Measurements from ENCODE around the gene CACHD1. TPM values are rescaled to one million over a fixed set of nuclear protein-coding genes. Genes with fewer than 3 reads are reported as not detected.
A peak's percentile ranks its signal among the peaks of the same experiment; 100 is the strongest.

CACHD1 gene
- total and polyA plus RNA-seq, 11 donors: 0.89 to 10.0 (median 2.4) TPM

DNA sequence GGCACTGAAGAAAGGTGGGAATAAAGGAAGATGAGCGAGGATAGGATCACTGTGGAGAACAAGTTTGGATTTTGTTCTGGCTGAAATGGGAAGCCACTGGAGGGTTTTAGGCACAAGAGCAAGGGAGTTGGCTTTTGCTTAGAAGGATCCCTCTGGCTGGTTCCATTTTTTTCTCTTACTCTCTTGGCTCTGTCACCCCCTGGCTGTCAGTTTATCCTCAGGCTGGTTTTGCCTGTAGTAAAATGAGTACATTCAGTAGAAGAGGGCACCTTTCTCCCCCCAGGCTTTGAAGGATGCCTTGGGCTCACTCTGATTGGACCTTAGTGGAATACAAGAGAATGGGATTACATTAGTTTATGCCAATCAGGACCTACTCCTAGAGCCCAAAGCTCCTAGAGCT, 17.1 kb downstream of the CACHD1 start:
- ATAC-seq (no peak), DNase-seq (no peak)
- TF ChIP-seq POLR2A (IDR thresholded peaks at IDR 0.05): no peak
- TF ChIP-seq, protein P1, sequence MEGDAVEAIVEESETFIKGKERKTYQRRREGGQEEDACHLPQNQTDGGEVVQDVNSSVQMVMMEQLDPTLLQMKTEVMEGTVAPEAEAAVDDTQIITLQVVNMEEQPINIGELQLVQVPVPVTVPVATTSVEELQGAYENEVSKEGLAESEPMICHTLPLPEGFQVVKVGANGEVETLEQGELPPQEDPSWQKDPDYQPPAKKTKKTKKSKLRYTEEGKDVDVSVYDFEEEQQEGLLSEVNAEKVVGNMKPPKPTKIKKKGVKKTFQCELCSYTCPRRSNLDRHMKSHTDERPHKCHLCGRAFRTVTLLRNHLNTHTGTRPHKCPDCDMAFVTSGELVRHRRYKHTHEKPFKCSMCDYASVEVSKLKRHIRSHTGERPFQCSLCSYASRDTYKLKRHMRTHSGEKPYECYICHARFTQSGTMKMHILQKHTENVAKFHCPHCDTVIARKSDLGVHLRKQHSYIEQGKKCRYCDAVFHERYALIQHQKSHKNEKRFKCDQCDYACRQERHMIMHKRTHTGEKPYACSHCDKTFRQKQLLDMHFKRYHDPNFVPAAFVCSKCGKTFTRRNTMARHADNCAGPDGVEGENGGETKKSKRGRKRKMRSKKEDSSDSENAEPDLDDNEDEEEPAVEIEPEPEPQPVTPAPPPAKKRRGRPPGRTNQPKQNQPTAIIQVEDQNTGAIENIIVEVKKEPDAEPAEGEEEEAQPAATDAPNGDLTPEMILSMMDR (IDR thresholded peaks at IDR 0.05): peak in 5 of 12 donors; percentile 10 to 34 (median 22)
- intact Hi-C loops (cut with DNase I): loop anchor here in 4 of 10 donors (2.0 to 5.0 kb wide), 3 partner anchors 215 to 220 kb away; no protein-coding TSS in a partner anchor
- H3K27ac ChIP-seq: no peak overlapping the region
- no peaks in the 10 kb centered on the region for H3K36me3 ChIP-seq
- peaks cover 0 to 5% (median 0%) of the 10 kb centered on the region in 12 donors for H3K4me1 ChIP-seq
- H3K9me3 ChIP-seq: no peaks in the 10 kb centered on the region
- no peak overlapping the region for H3K4me3 ChIP-seq
- 98 to 100% (median 100%) methylated on average over 1 of the region's 1 CpG for WGBS, 4 donors
- H3K27me3 ChIP-seq: no peaks in the 10 kb centered on the region

DNA sequence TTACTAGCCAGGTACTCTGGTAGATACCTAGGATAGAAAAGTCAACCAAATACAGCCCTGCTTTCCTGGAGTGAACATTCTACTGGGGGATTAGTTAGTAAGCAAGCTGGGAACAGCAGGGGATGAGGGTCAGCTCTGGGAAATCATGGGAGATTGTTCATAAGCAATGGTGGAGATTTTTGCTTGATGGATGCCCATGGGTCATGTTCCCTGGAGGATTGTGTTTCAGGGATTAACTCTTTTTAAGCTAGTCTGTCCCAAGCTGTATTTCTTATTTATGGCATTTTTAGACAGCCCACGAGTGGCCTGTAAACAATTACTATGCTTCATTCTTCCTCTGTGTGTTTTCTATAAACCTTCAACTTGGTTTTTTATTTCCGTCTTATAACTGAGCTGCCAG, 18.9 kb downstream of the CACHD1 start:
- intact Hi-C loops (cut with DNase I): loop anchor here in 3 of 10 donors (5.0 kb wide), 2 partner anchors 217 to 222 kb away; no protein-coding TSS in a partner anchor
- no peaks in the 10 kb centered on the region for H3K9me3 ChIP-seq
- no peaks in the 10 kb centered on the region for H3K36me3 ChIP-seq
- DNase-seq (no peak), ATAC-seq (no peak)
- H3K27ac ChIP-seq: no peak overlapping the region
- H3K4me3 ChIP-seq: no peak overlapping the region
- 86 to 91% (median 89%) methylated on average over 2 of the region's 2 CpGs for WGBS, 4 donors
- no peaks in the 10 kb centered on the region for H3K27me3 ChIP-seq
- H3K4me1 ChIP-seq: no peaks in the 10 kb centered on the region
- TF ChIP-seq, protein P1 (IDR thresholded peaks at IDR 0.05): no peak
- no peak for TF ChIP-seq POLR2A (IDR thresholded peaks at IDR 0.05)

DNA sequence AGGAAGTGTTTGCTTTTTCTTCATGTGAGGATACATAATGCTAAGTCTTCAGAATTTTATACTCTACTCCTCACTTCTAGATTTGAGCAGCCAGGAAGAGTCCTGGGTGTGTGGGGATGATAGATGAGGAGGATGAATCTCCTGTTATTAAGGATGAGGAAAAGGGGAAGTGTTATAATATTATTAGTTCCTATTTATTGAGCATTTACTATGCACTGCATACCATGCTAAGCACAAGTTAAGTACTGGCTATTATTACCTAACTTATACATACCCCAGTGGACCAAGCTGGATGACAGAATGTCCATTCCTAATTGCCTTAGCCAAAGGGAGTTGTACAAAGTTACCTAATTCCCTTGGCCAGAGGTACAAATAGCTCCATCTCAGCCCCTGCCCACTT, 19.8 kb downstream of the CACHD1 start:
- H3K4me3 ChIP-seq: no peak overlapping the region
- no peak overlapping the region for H3K27ac ChIP-seq
- TF ChIP-seq, protein P1 (IDR thresholded peaks at IDR 0.05): no peak
- TF ChIP-seq POLR2A (IDR thresholded peaks at IDR 0.05): no peak
- ATAC-seq: no peak
- no peak for DNase-seq
- no peaks in the 10 kb centered on the region for H3K27me3 ChIP-seq
- intact Hi-C loops (cut with DNase I): loop anchor here in 3 of 10 donors (5.0 kb wide), 2 partner anchors 217 to 222 kb away; no protein-coding TSS in a partner anchor
- H3K9me3 ChIP-seq: no peaks in the 10 kb centered on the region
- H3K4me1 ChIP-seq: no peaks in the 10 kb centered on the region
- H3K36me3 ChIP-seq: no peaks in the 10 kb centered on the region

DNA sequence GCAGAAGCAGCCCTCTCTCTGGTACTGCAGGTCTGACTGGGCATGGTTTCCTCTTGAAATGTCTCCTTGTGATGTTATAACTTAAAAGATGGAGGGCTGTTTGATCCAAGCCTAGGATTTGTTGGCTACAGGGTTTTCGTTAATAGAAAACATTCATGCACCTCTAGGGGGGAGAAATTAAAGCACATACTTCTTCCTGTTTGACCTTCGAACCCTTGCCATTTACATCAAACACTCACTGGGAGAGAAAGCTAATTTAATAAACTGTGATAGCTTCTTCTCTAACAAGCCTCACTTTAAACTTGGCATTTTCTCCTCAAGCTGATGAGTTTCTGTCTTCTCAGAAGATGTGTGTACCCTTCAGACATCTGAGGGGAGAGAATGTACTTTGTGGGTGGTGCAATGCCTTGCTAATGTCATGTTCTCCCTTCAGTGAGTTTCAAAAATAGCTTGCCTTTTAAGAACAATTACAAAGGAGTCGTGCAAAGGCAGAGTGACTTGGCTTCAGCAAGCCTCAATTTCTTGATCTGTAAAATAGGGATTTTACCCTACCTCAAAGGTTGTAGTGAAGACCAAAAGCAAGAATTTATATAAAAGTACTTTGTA, 20.4 kb downstream of the CACHD1 start:
- Histone ChIP-seq H3K9me3 (no peaks in the 10 kb centered on the region), H3K27ac (no peak overlapping the region), H3K27me3 (no peaks in the 10 kb centered on the region), H3K4me3 (no peak overlapping the region), H3K36me3 (no peaks in the 10 kb centered on the region), H3K4me1 (no peaks in the 10 kb centered on the region)
- TF ChIP-seq, protein P1 (IDR thresholded peaks at IDR 0.05): no peak
- 68 to 80% (median 74%) methylated on average over 3 of the region's 3 CpGs for WGBS, 4 donors
- intact Hi-C loops (cut with DNase I): no loop called here
- no peak for ATAC-seq
- DNase-seq: no peak
